GM12801 (cell line): ENCODE measurements around the gene LRRC31.

Source experiments
- CTCF ChIP-seq: IDR thresholded peaks from one replicate; pipeline ENCODE4 v1.5.1; 2011; ENCODE audit warnings: control low read depth; ENCODE audit not compliant: insufficient read length; ENCODE audit errors: extremely low read depth

LRRC31 gene

GRCh38 chr3:169901453-169901852 is 31.7 kb upstream of the LRRC31 start:
- no peak for TF ChIP-seq CTCF

- TF ChIP-seq CTCF = no peak
Measured at GRCh38 chr3:169897284-169897683, 27.5 kb upstream of the LRRC31 start.

- TF ChIP-seq CTCF = no peak
Measured at GRCh38 chr3:169895072-169895471, 25.3 kb upstream of the LRRC31 start.

- TF ChIP-seq CTCF = no peak
Measured at GRCh38 chr3:169894110-169894509, 24.4 kb upstream of the LRRC31 start.

- no peak for TF ChIP-seq CTCF
Measured at GRCh38 chr3:169891886-169892285, 22.2 kb upstream of the LRRC31 start.

- no peak for TF ChIP-seq CTCF
Measured at GRCh38 chr3:169886671-169887070, 16.9 kb upstream of the LRRC31 start.

- no peak for TF ChIP-seq CTCF
Measured at GRCh38 chr3:169880576-169881250, 11.0 kb upstream of the LRRC31 start.
